B cell (primary cell): ENCODE results near the gene ISLR. TPM values are rescaled to one million over a fixed set of nuclear protein-coding genes. Genes with fewer than 3 reads are reported as not detected.

Experiments used
- ATAC-seq: fragments of 200-7000 bp; cut with Tn5 transposase; one replicate; pipeline ENCODE4 v1.10.0; 2021; ENCODE audit warnings: low read depth, mild to moderate bottlenecking, moderate number of reproducible peaks, moderate library complexity
- CTCF ChIA-PET: fragments of 350-600 bp; sonication (Branson Sonifier 250); formaldehyde crosslinking; loops from one replicate; lab custom pipeline; 2021; ENCODE audit warnings: antibody characterized with exemption, inconsistent platforms; lab: Charles Lee
- POLR2A ChIA-PET: fragments of 350-600 bp; sonication (Branson Sonifier 250); formaldehyde crosslinking; loops from one replicate; lab custom pipeline; 2021; ENCODE audit warnings: antibody characterized with exemption; lab: Charles Lee
- DNase-seq: peaks from one replicate; pipeline ENCODE4 v3.0.0; 2013
- H2AFZ ChIP-seq: 2 replicates; pipeline ENCODE4 v1.6.1; 2012; ENCODE audit warnings: mild to moderate bottlenecking, low read depth, low read length; ENCODE audit not compliant: insufficient read depth, poor library complexity, severe bottlenecking
- H3K27ac ChIP-seq, 2 donors: 1 replicate in 1 of 2; 2 replicates in 1 of 2; pipeline ENCODE4 v1.5.1; 2012 to 2013; ENCODE audit warnings: low read length in 2 of 2, mild to moderate bottlenecking in 2 of 2, moderate library complexity in 1 of 2
- H3K27me3 ChIP-seq, 4 experiments: fragments of 200-600 bp in 1 of 4; sonication (generic) in 1 of 4; replicated peaks in 1 of 4; 1 replicate in 2 of 4; 2 replicates in 2 of 4; pipeline versions ENCODE4 v1.6.1 to v1.7.0; 2013 to 2016; ENCODE audit warnings: low read length in 3 of 4, mild to moderate bottlenecking in 2 of 4, mixed read lengths in 1 of 4, moderate library complexity in 1 of 4; ENCODE audit not compliant: insufficient read depth in 4 of 4, control insufficient read depth in 3 of 4; ENCODE audit errors: control extremely low read depth in 1 of 4
- H3K36me3 ChIP-seq, 2 experiments: replicated peaks in 1 of 2; 1 replicate in 1 of 2; 2 replicates in 1 of 2; pipeline versions ENCODE4 v1.6.1 to v1.7.1; 2013; ENCODE audit warnings: low read length in 1 of 2; ENCODE audit not compliant: insufficient read depth in 2 of 2, control insufficient read depth in 1 of 2; ENCODE audit errors: control extremely low read depth in 1 of 2, extremely low read depth in 1 of 2
- H3K4me1 ChIP-seq, 2 donors: fragments of 200-600 bp in 1 of 2; sonication (generic) in 1 of 2; 1 replicate in 1 of 2; 2 replicates in 1 of 2; pipeline versions ENCODE4 v1.5.1 to v1.6.1; 2013 to 2017; ENCODE audit warnings: low read length in 2 of 2; ENCODE audit not compliant: control insufficient read depth in 2 of 2, insufficient read depth in 2 of 2
- H3K4me2 ChIP-seq: replicated peaks from 2 replicates; pipeline ENCODE3; 2012; ENCODE audit warnings: mild to moderate bottlenecking, low read depth, low read length; ENCODE audit not compliant: poor library complexity, severe bottlenecking
- H3K4me3 ChIP-seq, 5 experiments: fragments of 200-600 bp in 1 of 5; sonication (generic) in 1 of 5; 1 replicate in 3 of 5; 2 replicates in 2 of 5; pipeline versions ENCODE4 v1.5.1 to v1.7.0; 2011 to 2016; ENCODE audit warnings: low read length in 4 of 5, mild to moderate bottlenecking in 4 of 5, low read depth in 2 of 5, control low read depth in 1 of 5, moderate library complexity in 1 of 5; ENCODE audit not compliant: insufficient read depth in 1 of 5; ENCODE audit errors: control extremely low read depth in 1 of 5, extremely low read depth in 1 of 5
- H3K79me2 ChIP-seq: fragments of 200-600 bp; sonication (generic); one replicate; pipeline ENCODE4 v1.6.0; 2016; ENCODE audit warnings: low read length; ENCODE audit not compliant: control insufficient read depth, insufficient read depth
- H3K9ac ChIP-seq: fragments of 200-600 bp; sonication (generic); 2 replicates; pipeline ENCODE4 v1.6.1; 2017; ENCODE audit warnings: mild to moderate bottlenecking, low read length, moderate library complexity
- H3K9me3 ChIP-seq, 3 donors: one replicate each; pipeline versions ENCODE4 v1.6.1 to v1.7.1; 2013; ENCODE audit warnings: low read length in 2 of 3; ENCODE audit not compliant: control insufficient read depth in 2 of 3, insufficient read depth in 1 of 3; ENCODE audit errors: control extremely low read depth in 1 of 3
- H4K20me1 ChIP-seq: 2 replicates; pipeline ENCODE4 v1.6.0; 2012; ENCODE audit warnings: mild to moderate bottlenecking, low read length; ENCODE audit not compliant: insufficient read depth, control insufficient read depth, poor library complexity, severe bottlenecking
- H3K27ac Mint-ChIP-seq: one replicate; pipeline ENCODE4 v1.8.0; 2021; ENCODE audit warnings: mixed read lengths
- H3K27me3 Mint-ChIP-seq: one replicate; pipeline ENCODE4 v1.8.0; 2021; ENCODE audit warnings: mixed read lengths
- H3K4me1 Mint-ChIP-seq: one replicate; pipeline ENCODE4 v1.8.0; 2021; ENCODE audit warnings: mixed read lengths
- H3K4me3 Mint-ChIP-seq: one replicate; pipeline ENCODE4 v1.8.0; 2021; ENCODE audit warnings: mixed read lengths
- H3K9me3 Mint-ChIP-seq: one replicate; pipeline ENCODE4 v1.8.0; 2022; ENCODE audit warnings: mixed read lengths; ENCODE audit not compliant: insufficient read depth
- CTCF ChIP-seq: fragments of 200-600 bp; IDR thresholded peaks from one replicate; pipeline ENCODE4 v1.8.0; 2022; ENCODE audit warnings: antibody characterized with exemption, mild to moderate bottlenecking
- EZH2 ChIP-seq: IDR thresholded peaks from 2 replicates; pipeline ENCODE4 v1.6.1; 2012; ENCODE audit warnings: borderline replicate concordance, low read depth, mild to moderate bottlenecking, moderate library complexity, low read length; ENCODE audit not compliant: insufficient read depth, poor library complexity, severe bottlenecking
- WGBS: methylation state at CpG from one replicate; pipeline ENCODE4 v1.1.5; 2013; ENCODE audit warnings: missing lambda C conversion rate; ENCODE audit not compliant: insufficient coverage; 5-methylcytosine and 5-hydroxymethylcytosine counted together
- intact Hi-C: fragments of 100-400 bp; cut with micrococcal nuclease; formaldehyde crosslinking; loops from one replicate; pipeline ENCODE4 v1.10.0; 2022
- polyA plus RNA-seq: library from polyadenylated mRNA; depleted of rRNA; stranded (reverse); fragments of >200 nt; gene quantifications from 2 replicates; pipeline ENCODE4 v1.2.3, GENCODE V29; 2012
- total RNA-seq, 2 donors: library from RNA; stranded (reverse); fragments of 120-200 nt in 1 of 2; gene quantifications; 1 replicate in 1 of 2; 2 replicates in 1 of 2; pipeline versions ENCODE4 v1.2.3 to v1.2.4, GENCODE V29; 2013 to 2022

Gene ISLR
- total and polyA plus RNA-seq, 2 donors (not counting 1 experiment from before 2014, with no cell fraction given), result not detected

- Histone ChIP-seq H3K36me3 (no peaks in the 10 kb centered on the region), H3K4me1 (no peaks in the 10 kb centered on the region), H3K9me3 (peaks cover 0 to 2% (median 0%) of the 10 kb centered on the region in 3 donors), H3K4me3 (no peak overlapping the region), H3K27me3 (peaks cover 0 to 4% (median 0%) of the 10 kb centered on the region in 4 experiments), H4K20me1 (no peaks in the 10 kb centered on the region), H3K9ac (no peak overlapping the region), H3K27ac (no peak overlapping the region), H3K4me2 (no peak overlapping the region), H3K79me2 (no peaks in the 10 kb centered on the region), H2AFZ (no peak overlapping the region)
- DNase-seq (no peak), ATAC-seq (no peak)
- WGBS, result 70% methylated on average over 7 of the region's 11 CpGs
- TF ChIP-seq CTCF (no peak), EZH2 (no peak)
- intact Hi-C loops, result no loop called here
- Mint-ChIP-seq H3K4me3 (no peak overlapping the region), H3K9me3 (peaks cover 2% of the 10 kb centered on the region), H3K27ac (no peak overlapping the region), H3K27me3 (peaks cover 33% of the 10 kb centered on the region), H3K4me1 (no peaks in the 10 kb centered on the region)
- CTCF ChIA-PET, result no interaction called here
- POLR2A ChIA-PET, result no interaction called here
Measured at GRCh38 chr15:74208901-74209559, 35.5 kb downstream of the ISLR start.

GRCh38 chr15:74209560-74209958, 36.0 kb downstream of the ISLR start:
- no peak overlapping the region for H3K27ac Mint-ChIP-seq
- DNase-seq, result no peak
- Histone ChIP-seq H3K27ac (no peak overlapping the region), H3K9me3 (peaks cover 0 to 2% (median 0%) of the 10 kb centered on the region in 3 donors), H3K4me3 (no peak overlapping the region), H4K20me1 (no peaks in the 10 kb centered on the region), H3K36me3 (no peaks in the 10 kb centered on the region), H3K79me2 (no peaks in the 10 kb centered on the region), H3K27me3 (peaks cover 0 to 4% (median 0%) of the 10 kb centered on the region in 4 experiments), H3K4me1 (no peaks in the 10 kb centered on the region), H2AFZ (no peak overlapping the region), H3K9ac (no peak overlapping the region), H3K4me2 (no peak overlapping the region)
- ATAC-seq, result no peak
- intact Hi-C loops, result no loop called here
- H3K4me1 Mint-ChIP-seq, result no peaks in the 10 kb centered on the region
- TF ChIP-seq EZH2 (no peak), CTCF (no peak)
- ChIA-PET POLR2A (no interaction called here), CTCF (no interaction called here)
- H3K9me3 Mint-ChIP-seq, result peaks cover 2% of the 10 kb centered on the region
- WGBS, result 93% methylated on average over 3 of the region's 5 CpGs
- peaks cover 34% of the 10 kb centered on the region for H3K27me3 Mint-ChIP-seq
- H3K4me3 Mint-ChIP-seq, result no peak overlapping the region
